K562 (cell line): ENCODE data around the gene SMPDL3B.

Experiments used
- CTCF ChIP-seq, 3 experiments: IDR thresholded peaks in 2 of 3; conservative IDR thresholded peaks in 1 of 3; 2 replicates each; pipeline ENCODE4 v1.5.1; 2011 to 2012; ENCODE audit warnings: low read length in 3 of 3, mild to moderate bottlenecking in 3 of 3, control low read depth in 2 of 3, improper control_type of control experiment in 1 of 3, inconsistent platforms in 1 of 3, low read depth in 1 of 3, mixed read lengths in 1 of 3, moderate library complexity in 1 of 3; ENCODE audit not compliant: insufficient read depth in 2 of 3
- FOXM1 ChIP-seq, 2 experiments: fragments of 450-650 bp in 1 of 2; sonication (generic) in 1 of 2; formaldehyde crosslinking in 1 of 2; IDR thresholded peaks; 2 replicates each; pipeline versions ENCODE4 v1.6.1 to v1.9.0; 2017 to 2022; ENCODE audit warnings: low read depth in 2 of 2, mild to moderate bottlenecking in 2 of 2, missing genetic modification reagents in 1 of 2, moderate library complexity in 1 of 2
- NFE2 ChIP-seq: IDR thresholded peaks from 2 replicates; pipeline ENCODE4 v1.6.1; 2014; ENCODE audit warnings: antibody characterized with exemption, low read depth
- RBBP5 ChIP-seq: fragments of 200-600 bp; sonication (generic); IDR thresholded peaks from 2 replicates; pipeline ENCODE4 v1.6.1; 2012; ENCODE audit warnings: borderline replicate concordance, mild to moderate bottlenecking, low read length, control low read depth, inconsistent platforms; ENCODE audit not compliant: insufficient read depth, poor library complexity, severe bottlenecking
- RBM22 ChIP-seq: fragments of 200-400 bp; formaldehyde crosslinking; IDR thresholded peaks from 2 replicates; pipeline ENCODE4 v1.6.1; 2018; ENCODE audit warnings: low read length, low read depth; ENCODE audit not compliant: poor library complexity, severe bottlenecking
- ZNF274 ChIP-seq: IDR thresholded peaks from 2 replicates; pipeline ENCODE4 v1.6.1; 2011; ENCODE audit warnings: low read depth, mild to moderate bottlenecking, low read length, moderate library complexity, borderline replicate concordance
- ZNF518B ChIP-seq: fragments of 250-450 bp; sonication (Bioruptor Pico); IDR thresholded peaks from 2 replicates; pipeline ENCODE4 v1.5.0; 2021; ENCODE audit warnings: mild to moderate bottlenecking, moderate library complexity

- no peak for TF ChIP-seq ZNF518B (CRISPR knock-in tag)
- no peak for TF ChIP-seq NFE2
- TF ChIP-seq FOXM1 (IDR thresholded peaks at IDR 0.05; ENCODE audit: low read depth) = no peak
- TF ChIP-seq FOXM1 (CRISPR knock-in tag; IDR thresholded peaks at IDR 0.05; ENCODE audit: low read depth) = no peak
- no peak for TF ChIP-seq RBBP5
- no peak for TF ChIP-seq RBM22
- no peak for TF ChIP-seq CTCF (IDR thresholded peaks at IDR 0.05 in 2 of 3, conservative IDR thresholded peaks at IDR 0.05 in 1 of 3; ENCODE audit: insufficient read depth in 2 of 3, low read depth in 1 of 3, low read length in 3 of 3)
- TF ChIP-seq ZNF274 = no peak
Measured at GRCh38 chr1:27889506-27889905, 45.3 kb upstream of the SMPDL3B start.
